Dermis microvascular lymphatic vessel endothelial cell (primary cell): ENCODE results near the gene PCSK7. TPM values are rescaled to one million over a fixed set of nuclear protein-coding genes. Genes with fewer than 3 reads are reported as not detected.

Source experiments
- DNase-seq, 2 donors: peaks; one replicate each; pipeline versions ENCODE4 v3.0.0 to v3.0.0-alpha.2; 2010; ENCODE audit warnings: low read depth in 2 of 2
- total RNA-seq: library from RNA; depleted of rRNA; stranded (reverse); fragments of >200 nt; gene quantifications from 2 replicates; pipeline ENCODE4 v1.2.1, GENCODE V29; 2014

PCSK7 gene
- total RNA-seq, 1 donor from 2014 or later = 31.1 TPM

GRCh38 chr11:117230999-117231841, 653 bp downstream of the PCSK7 start:
- DNase-seq = no peak

- DNase-seq = no peak
These were observed 1.4 kb downstream of the PCSK7 start for GRCh38 chr11:117230286-117230961.

DNA sequence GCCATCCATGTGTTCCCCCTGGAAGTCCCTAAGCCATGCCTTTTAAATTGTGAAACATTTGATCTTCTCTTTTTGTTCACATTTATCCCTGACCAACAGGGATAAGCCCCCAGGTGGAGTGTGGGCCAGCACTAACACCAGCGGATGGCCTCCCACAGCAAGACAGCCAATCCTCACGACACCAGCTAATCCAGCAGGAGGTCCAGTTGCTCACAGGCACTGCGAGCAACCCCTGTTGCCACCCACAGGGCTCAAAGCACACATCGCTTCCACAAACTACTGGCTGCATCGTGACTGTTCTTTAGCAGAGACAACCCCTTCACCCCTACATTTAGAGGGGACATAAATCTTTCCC, 2.0 kb downstream of the PCSK7 start:
- no peak for DNase-seq

GRCh38 chr11:117229411-117229810, 2.5 kb downstream of the PCSK7 start:
- DNase-seq = no peak

- no peak for DNase-seq
These were observed 3.8 kb downstream of the PCSK7 start for GRCh38 chr11:117228091-117228490.

- peak; percentile 73 to 82 for DNase-seq
These were observed 5.2 kb downstream of the PCSK7 start for GRCh38 chr11:117226388-117227385.

DNA sequence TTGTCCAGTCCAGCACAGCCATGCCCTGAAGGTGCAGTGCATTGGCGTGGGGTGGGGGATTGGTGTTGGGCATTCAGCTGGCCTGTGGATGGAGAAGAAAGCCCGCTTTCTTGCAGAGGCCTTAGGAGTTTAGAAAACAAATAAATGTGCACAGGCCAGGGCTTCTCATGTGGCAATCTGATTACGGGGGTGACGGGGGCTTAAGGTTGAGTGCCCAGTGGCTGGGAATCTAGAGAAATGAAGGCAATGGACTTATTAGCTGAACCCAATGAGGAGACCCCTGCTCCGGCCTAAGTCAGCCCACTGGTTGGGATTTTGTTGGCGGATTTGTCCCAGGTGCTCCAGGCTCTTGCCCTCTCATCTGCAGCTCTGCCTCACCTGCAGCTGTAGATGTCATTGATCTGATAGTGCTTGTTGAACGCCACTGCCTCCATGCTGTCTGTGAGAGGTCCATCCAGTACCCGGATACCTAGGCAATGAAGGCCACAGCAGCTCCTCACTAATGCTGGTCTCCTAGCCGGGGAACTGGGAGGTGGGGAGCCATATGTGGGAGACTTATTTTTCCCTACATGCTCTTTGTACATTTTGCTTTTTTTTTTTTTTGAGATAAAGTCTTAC, 6.2 kb downstream of the PCSK7 start:
- DNase-seq = no peak

DNA sequence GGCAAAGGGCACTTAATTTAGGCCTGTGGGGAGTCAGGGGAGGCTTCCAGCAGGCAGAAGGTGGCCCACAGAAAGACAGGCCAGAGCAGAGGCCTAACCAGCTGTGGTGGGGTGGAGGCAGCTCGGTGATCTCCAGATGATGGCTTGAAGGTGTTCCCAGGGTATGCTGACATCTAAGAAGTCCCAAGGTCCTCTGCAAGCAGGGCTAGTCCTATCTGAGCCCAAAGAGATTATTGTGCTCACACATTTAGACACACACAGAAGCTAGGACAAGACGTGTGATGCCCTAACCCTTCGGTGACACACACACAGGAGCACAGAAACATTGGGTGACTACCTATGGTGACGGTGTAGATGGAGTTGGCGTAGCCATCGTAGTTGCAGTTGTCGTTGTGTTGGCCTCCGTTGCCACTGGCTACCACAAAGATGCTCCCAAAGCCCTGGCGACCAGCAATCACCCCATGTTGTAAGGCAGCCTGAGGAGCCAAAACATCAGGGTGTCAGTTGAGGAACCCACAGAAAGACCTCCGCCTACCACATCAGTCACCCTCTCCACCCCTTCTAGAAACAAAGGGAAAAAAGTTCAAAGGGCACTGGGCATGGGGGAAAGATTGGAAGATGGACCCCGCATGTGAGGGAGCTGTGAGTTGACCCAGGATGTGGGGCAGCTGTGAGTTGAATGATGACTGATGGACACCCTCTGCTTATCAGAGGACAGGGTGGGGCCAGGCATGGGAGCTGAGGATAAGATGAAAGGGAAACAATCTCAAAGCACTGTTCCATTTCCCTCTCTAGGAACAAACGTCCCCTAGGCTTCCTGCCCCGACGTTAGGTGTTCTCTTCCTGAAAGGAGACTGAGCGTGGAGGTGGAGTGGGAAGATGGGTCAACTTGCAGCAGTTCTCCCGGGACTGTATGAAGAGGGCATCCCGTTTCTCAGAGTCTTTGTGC, 7.9 kb downstream of the PCSK7 start:
- DNase-seq = no peak

- no peak for DNase-seq
These were observed 8.7 kb downstream of the PCSK7 start for GRCh38 chr11:117222991-117223740.

DNA sequence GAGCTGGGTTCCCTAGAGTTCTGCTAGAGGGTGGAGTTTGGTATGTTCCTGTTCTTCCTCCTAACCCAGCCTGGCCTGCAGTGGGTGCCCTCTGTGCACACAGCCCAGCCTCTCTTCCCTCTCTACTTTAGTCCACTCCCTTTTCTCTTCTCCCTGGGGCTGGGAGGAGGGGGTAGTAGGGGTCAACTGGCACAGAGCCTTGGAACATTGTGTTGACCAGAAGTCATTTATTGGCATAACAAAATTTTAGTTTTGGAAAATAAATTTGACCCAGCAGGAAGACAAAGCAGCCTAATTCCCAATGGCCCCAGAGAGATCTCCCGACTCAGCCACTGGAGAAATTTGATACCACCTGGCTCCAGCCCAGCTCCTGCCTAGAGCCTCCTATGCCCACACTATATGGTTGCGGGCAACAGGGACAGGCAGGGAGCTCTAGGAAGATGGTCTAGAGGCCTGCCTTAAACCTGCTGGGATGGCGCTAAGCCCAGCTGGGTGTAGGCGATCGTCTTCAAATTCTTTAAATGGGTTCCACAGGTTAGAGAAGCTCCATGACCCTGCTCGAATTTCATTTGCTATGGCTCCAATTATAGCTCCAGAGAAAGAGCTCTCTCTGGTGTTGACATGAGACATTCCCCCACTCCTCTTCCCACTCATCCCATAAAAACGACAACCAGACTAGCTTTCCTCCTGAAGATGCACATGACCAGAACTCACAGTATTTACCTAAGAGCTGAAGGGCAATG, 9.9 kb downstream of the PCSK7 start:
- peak; percentile 25 to 64 for DNase-seq

GRCh38 chr11:117220999-117221774, 10.7 kb downstream of the PCSK7 start:
- DNase-seq = no peak

- DNase-seq = no peak
These were observed 11.3 kb downstream of the PCSK7 start for GRCh38 chr11:117220568-117220967.

DNA sequence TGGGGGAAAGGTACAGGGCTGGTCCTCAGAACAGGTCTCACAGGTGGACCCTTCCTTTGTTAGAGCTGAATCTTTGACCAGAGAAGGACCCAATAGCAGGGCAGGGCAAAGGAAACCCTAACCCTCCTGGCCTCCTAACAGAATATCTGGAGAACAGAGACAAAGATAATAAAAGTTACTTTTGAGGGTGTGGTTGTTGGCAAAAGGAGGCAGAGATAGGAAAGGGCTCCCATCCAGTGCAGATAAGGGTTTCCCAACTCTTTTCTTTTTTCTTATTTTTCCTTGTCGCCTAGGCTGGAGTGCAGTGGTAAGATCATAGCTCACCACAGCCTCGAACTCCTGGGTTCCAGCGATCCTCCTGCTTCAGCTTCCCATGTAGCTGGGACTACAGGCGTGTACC, 11.9 kb downstream of the PCSK7 start:
- DNase-seq = no peak

DNA sequence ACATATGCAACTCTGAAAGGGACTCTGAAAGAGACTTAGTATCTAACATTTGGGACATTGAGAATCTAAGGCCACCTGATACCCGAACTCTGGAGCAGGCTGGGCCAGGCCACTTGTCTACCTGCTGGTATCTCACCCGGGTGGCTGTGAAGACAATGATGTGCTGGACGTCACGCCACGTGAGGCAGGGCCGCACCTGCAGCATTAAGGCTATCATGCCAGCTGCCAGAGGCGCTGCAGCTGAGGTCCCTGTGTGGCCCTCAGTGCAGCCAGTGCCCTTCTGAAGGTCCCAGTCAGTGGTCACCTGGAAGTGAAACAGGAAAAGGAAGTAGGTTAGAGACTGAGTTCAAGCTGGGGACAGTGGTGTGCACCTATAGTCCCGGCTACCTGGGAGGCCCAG, 12.4 kb downstream of the PCSK7 start:
- DNase-seq = no peak

DNA sequence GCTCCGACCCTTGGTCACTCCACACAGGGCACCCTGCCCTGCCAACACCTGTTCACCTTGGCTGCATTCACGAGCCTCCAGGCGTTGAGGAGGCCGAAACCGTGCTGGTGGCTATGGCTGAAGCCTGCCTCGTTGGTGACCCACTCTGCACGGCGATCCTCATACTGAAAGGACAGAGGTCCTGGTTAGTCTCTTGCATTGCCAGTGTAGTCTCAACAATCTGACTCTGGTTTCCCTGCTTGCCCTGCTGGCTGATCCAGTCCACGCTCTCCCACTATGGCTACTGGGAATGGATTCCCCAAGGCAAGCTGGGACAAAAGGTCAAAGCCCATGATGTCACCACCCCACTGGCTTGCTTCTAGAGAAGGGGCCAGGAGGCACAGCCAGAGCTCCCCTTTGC, 12.9 kb downstream of the PCSK7 start:
- DNase-seq = no peak

GRCh38 chr11:117218133-117218915, 13.5 kb downstream of the PCSK7 start:
- peak in 1 of 2 donors; percentile 29 for DNase-seq
